Measurements from ENCODE around the gene DHRS3. TPM values are rescaled to one million over a fixed set of nuclear protein-coding genes. Genes with fewer than 3 reads are reported as not detected.

Gene DHRS3
- total RNA-seq, 1 donor from 2014 or later, result 214 TPM

GRCh38 chr1:12618965-12619791, 1.2 kb upstream of the DHRS3 start:
- TF ChIP-seq CTCF (IDR thresholded peaks at IDR 0.05; ENCODE audit: unreplicated experiment), result no peak
- peak; percentile 28 for DNase-seq (ENCODE audit: low spot score, unreplicated experiment)
- Mint-ChIP-seq H3K4me1 (ENCODE audit: low read depth) (peaks cover 42% of the 10 kb centered on the region), H3K27me3 (no peaks in the 10 kb centered on the region), H3K4me3 (ENCODE audit: low read depth) (peak overlapping the region; percentile 99), H3K27ac (peak overlapping the region; percentile 99), H3K36me3 (ENCODE audit: insufficient read depth) (peaks cover 10% of the 10 kb centered on the region), H3K9me3 (ENCODE audit: low read depth) (no peaks in the 10 kb centered on the region)

- TF ChIP-seq CTCF (IDR thresholded peaks at IDR 0.05; ENCODE audit: unreplicated experiment), result no peak
- Mint-ChIP-seq H3K4me1 (ENCODE audit: low read depth) (peaks cover 46% of the 10 kb centered on the region), H3K36me3 (ENCODE audit: insufficient read depth) (peaks cover 10% of the 10 kb centered on the region), H3K4me3 (ENCODE audit: low read depth) (peak overlapping the region; percentile 99), H3K27me3 (no peaks in the 10 kb centered on the region), H3K9me3 (ENCODE audit: low read depth) (no peaks in the 10 kb centered on the region), H3K27ac (peak overlapping the region; percentile 99)
- no peak for DNase-seq (ENCODE audit: low spot score, unreplicated experiment)
Measured at GRCh38 chr1:12618661-12618964, 603 bp upstream of the DHRS3 start.

GRCh38 chr1:12617511-12617900, 504 bp downstream of the DHRS3 start:
- H3K36me3 Mint-ChIP-seq (ENCODE audit: insufficient read depth), result peaks cover 17% of the 10 kb centered on the region
- TF ChIP-seq CTCF (IDR thresholded peaks at IDR 0.05; ENCODE audit: unreplicated experiment), result no peak
- peaks cover 48% of the 10 kb centered on the region for H3K4me1 Mint-ChIP-seq (ENCODE audit: low read depth)
- peak overlapping the region; percentile 99 for H3K4me3 Mint-ChIP-seq (ENCODE audit: low read depth)
- H3K27ac Mint-ChIP-seq, result peak overlapping the region; percentile 99
- H3K27me3 Mint-ChIP-seq, result no peaks in the 10 kb centered on the region
- no peaks in the 10 kb centered on the region for H3K9me3 Mint-ChIP-seq (ENCODE audit: low read depth)
- DNase-seq (ENCODE audit: low spot score, unreplicated experiment), result no peak

GRCh38 chr1:12616709-12617373, 1.2 kb downstream of the DHRS3 start:
- H3K4me1 Mint-ChIP-seq (ENCODE audit: low read depth), result peaks cover 48% of the 10 kb centered on the region
- H3K27me3 Mint-ChIP-seq, result no peaks in the 10 kb centered on the region
- DNase-seq (ENCODE audit: low spot score, unreplicated experiment), result no peak
- H3K4me3 Mint-ChIP-seq (ENCODE audit: low read depth), result peak overlapping the region; percentile 99
- peaks cover 22% of the 10 kb centered on the region for H3K36me3 Mint-ChIP-seq (ENCODE audit: insufficient read depth)
- H3K27ac Mint-ChIP-seq, result peak overlapping the region; percentile 99
- no peaks in the 10 kb centered on the region for H3K9me3 Mint-ChIP-seq (ENCODE audit: low read depth)
- no peak for TF ChIP-seq CTCF (IDR thresholded peaks at IDR 0.05; ENCODE audit: unreplicated experiment)

- peak overlapping the region; percentile 99 for H3K4me3 Mint-ChIP-seq (ENCODE audit: low read depth)
- peak overlapping the region; percentile 99 for H3K27ac Mint-ChIP-seq
- H3K9me3 Mint-ChIP-seq (ENCODE audit: low read depth), result no peaks in the 10 kb centered on the region
- H3K4me1 Mint-ChIP-seq (ENCODE audit: low read depth), result peaks cover 52% of the 10 kb centered on the region
- no peaks in the 10 kb centered on the region for H3K27me3 Mint-ChIP-seq
- peaks cover 27% of the 10 kb centered on the region for H3K36me3 Mint-ChIP-seq (ENCODE audit: insufficient read depth)
- no peak for DNase-seq (ENCODE audit: low spot score, unreplicated experiment)
- no peak for TF ChIP-seq CTCF (IDR thresholded peaks at IDR 0.05; ENCODE audit: unreplicated experiment)
Measured at GRCh38 chr1:12615865-12616708, 1.9 kb downstream of the DHRS3 start.

Measured in progenitor cell of endocrine pancreas (in vitro differentiated cells).